ENCODE measurements around the gene ASAP3.
A peak's percentile ranks its signal among the peaks of the same experiment; 100 is the strongest.
"Not testable (repeated sequence)": the region's sequence is repeated elsewhere in the genome, so short reads cannot be mapped to it uniquely, and the experiment has no call there.

The ASAP3 gene

GRCh38 chr1:23394684-23395083 is 89.3 kb downstream of the ASAP3 start:
- DNase-seq (ENCODE audit: low read depth), result peak; percentile 68

DNA sequence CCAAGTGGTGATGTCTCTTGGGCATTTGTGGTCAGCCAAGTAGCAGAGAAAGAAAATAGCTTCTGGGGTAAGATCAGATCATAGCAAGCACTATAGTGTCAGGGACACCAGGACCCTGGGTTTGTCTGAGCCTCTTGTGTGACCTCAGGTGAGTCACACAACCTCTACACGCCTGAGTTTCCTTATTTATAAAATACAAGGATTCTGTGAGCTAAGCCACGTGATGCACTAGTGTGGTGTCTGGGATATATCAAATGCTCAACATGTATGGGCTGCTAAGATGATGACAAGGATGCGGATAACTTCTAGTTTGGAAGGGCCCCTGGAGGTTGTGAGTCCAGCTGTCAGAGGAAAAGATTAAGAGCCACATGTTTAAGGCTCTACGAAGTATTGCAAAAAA is 89.8 kb downstream of the ASAP3 start:
- DNase-seq (ENCODE audit: low read depth), result peak; percentile 84

- peak; percentile 84 for DNase-seq (ENCODE audit: low read depth)
Measured at GRCh38 chr1:23393706-23394105, 90.3 kb downstream of the ASAP3 start.

DNA sequence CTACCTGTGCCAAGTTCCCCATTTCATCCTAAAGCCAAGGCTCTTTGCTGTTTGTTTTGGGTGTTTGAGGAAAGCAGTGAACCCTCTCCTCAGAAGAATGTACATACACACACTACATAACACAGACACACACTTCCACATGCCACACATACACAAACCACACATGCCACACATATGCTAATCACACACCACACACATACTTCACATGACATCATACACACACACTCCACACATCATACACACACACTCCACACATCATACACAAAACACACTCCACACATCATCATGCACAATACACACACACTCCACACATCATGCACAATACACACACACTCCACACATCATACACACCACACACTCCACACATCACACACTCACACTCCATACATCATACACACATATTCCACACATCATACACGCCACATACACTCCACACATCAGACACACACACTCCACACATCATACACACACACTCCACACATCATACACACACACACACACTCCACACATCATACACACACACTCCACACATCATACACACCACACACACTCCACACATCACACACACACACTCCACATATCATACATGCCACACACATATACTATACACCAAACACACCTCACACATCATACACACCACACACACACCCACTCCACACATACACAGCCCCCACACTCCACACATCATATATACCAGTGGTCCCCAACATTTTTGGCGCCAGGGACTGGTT is 91.7 kb downstream of the ASAP3 start:
- peak; percentile 9 for DNase-seq (ENCODE audit: low read depth)

- DNase-seq (ENCODE audit: low read depth), result no peak
Measured at GRCh38 chr1:23389837-23390321, 94.1 kb downstream of the ASAP3 start.

DNA sequence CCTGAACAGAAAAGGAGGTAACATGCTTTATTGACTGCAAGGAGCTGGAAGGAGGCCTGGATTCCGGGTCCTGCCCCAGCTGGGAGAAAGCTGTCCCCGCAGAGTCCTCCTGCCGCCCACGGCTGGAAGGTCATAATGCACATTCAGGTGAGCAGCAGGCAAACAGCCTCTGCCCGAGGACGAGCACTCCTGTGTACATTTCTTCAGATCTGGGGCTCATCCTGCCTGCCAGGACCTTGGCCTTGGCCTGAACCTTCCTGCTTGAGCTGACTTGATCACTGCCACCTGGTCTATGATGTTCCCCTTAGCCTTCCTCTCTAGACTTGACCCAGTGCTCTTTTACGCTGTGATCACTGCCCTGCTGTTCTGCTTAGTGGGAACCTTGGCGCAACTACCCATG is 96.5 kb downstream of the ASAP3 start:
- DNase-seq (ENCODE audit: low read depth), result no peak

DNA sequence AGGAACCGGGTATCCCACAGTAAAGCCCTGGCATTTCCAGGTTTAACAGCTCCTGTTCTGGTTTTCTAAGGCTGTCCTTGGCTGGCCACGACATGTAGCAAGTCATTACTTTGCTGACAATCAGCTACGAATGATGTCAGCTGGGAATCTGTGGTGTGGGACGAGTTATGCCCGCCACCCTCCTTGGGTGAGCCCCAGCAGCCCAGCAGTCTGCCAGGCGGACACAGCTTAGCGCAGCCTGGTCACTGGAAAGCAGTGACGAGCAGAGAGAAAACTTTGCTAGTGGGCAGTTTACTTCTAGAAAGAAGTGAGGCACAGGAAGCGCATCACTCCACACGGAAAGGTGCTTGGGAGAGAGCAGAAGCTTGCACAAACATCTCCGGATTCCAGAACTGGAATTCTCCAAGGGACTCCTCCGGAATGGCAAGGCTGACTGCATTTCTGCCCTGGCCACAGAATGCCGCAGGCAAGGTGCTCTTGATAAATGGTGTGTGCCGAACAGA is 98.8 kb downstream of the ASAP3 start:
- DNase-seq (ENCODE audit: low read depth), result no peak

DNA sequence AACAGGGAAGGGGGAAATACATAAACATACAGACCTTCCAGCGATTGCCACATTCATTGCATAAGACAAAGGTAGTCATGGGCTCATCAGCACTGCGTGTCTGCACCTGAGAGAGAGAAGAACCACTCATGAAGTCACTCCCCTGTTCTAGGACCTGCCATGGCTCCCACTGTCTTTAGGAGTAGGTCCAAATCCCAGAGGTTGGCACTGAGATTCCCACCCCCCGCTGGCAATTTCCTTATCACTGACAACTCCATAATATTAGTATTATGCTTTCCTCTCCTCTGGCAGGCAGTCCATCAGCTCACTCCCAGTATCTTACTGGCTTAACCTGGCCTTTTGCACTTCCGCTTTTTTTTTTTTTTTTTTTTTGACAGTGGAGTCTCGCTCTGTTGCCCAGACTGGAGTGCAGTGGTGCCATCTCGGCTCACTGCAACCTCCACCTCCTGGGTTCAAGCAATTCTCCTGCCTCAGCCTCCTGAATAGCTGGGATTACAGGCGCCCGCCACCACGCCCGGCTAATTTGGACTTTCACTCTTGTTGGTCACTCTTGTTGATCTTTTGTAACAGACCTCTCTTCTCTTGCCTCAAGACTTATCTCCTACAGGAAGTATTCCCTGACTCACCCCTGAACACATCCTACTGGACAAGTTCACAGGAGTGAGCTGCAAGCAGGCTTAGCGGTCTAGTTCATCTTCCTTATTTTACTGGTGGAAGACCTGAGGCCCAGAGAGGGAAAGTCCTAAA is 99.5 kb downstream of the ASAP3 start:
- peak; percentile 88 for DNase-seq (ENCODE audit: low read depth)

DNA sequence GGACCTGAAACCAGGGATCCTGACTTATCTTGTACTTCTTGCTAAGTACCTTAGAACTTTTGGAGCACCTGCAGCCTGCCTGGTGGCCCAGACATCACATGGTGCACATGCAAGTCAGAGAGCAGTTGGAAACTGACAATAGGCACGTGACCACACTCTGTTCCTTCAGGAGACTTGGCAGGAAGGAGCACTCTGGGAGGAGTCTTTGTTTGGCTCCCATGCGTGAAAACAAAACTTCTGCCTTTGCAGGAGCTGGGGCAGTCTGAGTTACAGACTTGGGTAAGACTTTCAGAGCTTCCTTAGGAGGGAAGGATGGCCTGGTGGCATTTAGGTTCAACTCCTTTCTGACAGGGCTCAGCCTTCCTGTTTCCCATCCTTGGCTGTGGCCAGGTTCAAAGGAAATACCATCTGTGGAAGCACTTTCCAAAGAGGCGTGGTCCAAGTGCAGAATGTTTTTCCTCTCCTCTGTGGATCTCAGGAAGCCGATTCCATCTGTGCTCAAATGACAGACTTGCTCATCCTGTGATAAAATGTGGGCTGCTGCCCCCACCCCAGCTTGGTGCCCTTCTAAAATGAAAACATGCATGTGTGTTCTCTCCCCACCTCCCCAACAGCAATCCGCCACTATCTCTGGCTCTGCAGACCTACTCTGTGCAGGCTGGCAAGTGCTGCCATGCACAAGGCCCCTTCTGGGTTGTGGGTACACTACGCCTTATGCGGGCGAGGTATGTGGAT is 100.2 kb downstream of the ASAP3 start:
- DNase-seq (ENCODE audit: low read depth), result no peak

DNA sequence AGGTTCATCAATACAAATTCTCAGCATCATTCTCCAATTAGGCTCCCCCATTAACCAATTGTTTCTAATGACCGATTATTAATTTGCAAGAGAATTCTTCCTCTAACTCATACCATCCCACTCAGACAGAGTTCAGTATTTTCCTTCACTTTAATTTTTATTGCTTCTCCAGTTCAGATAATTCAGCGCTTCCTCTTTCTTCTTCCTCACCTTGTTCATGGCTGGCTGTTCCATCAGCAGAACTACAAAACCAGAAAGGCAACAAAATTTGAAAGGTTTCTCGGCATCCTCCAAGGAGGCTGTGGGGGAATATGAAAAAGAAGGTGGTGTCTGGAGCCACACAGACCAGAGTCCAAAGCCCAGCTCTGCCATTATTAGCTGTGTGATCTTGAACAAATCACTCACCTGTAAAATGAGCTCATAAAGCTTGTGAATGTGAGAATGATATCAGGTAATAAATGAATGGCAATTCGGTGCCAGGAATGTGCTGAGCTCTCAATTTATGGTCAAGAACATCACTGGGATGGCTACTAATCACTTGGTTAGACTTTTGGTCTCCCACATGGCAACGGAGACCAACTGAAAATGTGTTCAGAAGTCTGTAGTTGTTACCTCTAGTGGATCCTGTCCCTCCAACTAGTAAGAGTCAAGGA is 102.6 kb downstream of the ASAP3 start:
- DNase-seq (ENCODE audit: low read depth), result no peak

GRCh38 chr1:23380719-23381118 is 103.3 kb downstream of the ASAP3 start:
- DNase-seq (ENCODE audit: low read depth), result no peak

DNA sequence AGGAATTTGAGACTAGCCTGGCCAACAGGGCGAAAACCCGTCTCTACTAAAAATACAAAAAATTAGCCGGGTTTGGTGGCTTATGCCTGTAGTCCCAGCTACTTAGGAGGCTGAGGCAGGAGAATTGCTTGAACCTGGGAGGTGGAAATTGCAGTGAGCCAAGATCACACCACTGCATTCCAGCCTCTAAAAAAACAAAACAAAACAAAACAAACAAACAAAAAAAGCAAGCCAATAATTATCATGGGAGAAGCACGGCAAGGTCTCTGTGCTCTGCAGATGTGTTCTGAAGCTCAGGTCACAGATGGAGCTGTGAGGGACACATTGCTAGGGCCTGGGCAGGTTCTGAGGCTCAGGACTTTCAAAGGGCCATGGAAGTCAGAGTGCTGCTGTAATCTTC is 103.7 kb downstream of the ASAP3 start:
- DNase-seq (ENCODE audit: low read depth), result not testable (repeated sequence)

Measured in ELR (cell line).